ELF-1 (cell line): Measurements from ENCODE around the gene RGS1.

Experiments
- DNase-seq: peaks from one replicate; pipeline ENCODE4 v3.0.0-alpha.2; 2016; ENCODE audit warnings: low read depth, low spot score

Gene RGS1

GRCh38 chr1:192575499-192576189, at the start of gene RGS1:
Gene RGS1, plus strand, starts transcription at chr1:192575773. Its CDS starts 20 bp downstream, at chr1:192575793.
- DNase-seq = no peak

GRCh38 chr1:192527111-192527795, 48.3 kb upstream of the RGS1 start:
- DNase-seq = no peak

GRCh38 chr1:192527950-192528349, 47.6 kb upstream of the RGS1 start:
- no peak for DNase-seq

- no peak for DNase-seq
Measured at GRCh38 chr1:192529031-192529755, 46.4 kb upstream of the RGS1 start.

GRCh38 chr1:192529811-192530210, 45.8 kb upstream of the RGS1 start:
- no peak for DNase-seq

GRCh38 chr1:192530254-192530653, 45.3 kb upstream of the RGS1 start:
- DNase-seq = no peak

- DNase-seq = peak; percentile 31
Measured at GRCh38 chr1:192531037-192531703, 44.4 kb upstream of the RGS1 start.

- no peak for DNase-seq
Measured at GRCh38 chr1:192534666-192535065, 40.9 kb upstream of the RGS1 start.

GRCh38 chr1:192535916-192536664, 39.5 kb upstream of the RGS1 start:
- DNase-seq = no peak

- no peak for DNase-seq
Measured at GRCh38 chr1:192538407-192539296, 36.9 kb upstream of the RGS1 start.

GRCh38 chr1:192539297-192540092, 36.1 kb upstream of the RGS1 start:
- DNase-seq = peak; percentile 38

GRCh38 chr1:192543445-192543844, 32.1 kb upstream of the RGS1 start:
- DNase-seq = no peak

GRCh38 chr1:192545896-192546521, 29.6 kb upstream of the RGS1 start:
- no peak for DNase-seq

- no peak for DNase-seq
Measured at GRCh38 chr1:192546596-192547190, 28.9 kb upstream of the RGS1 start.

GRCh38 chr1:192547501-192547900, 28.1 kb upstream of the RGS1 start:
- DNase-seq = no peak

- DNase-seq = no peak
Measured at GRCh38 chr1:192549937-192550336, 25.6 kb upstream of the RGS1 start.

- DNase-seq = no peak
Measured at GRCh38 chr1:192550922-192551534, 24.5 kb upstream of the RGS1 start.

- DNase-seq = no peak
Measured at GRCh38 chr1:192552760-192553191, 22.8 kb upstream of the RGS1 start.
